K562 (cell line): ENCODE results near the gene ATP5PD. TPM values are rescaled to one million over a fixed set of nuclear protein-coding genes. Genes with fewer than 3 reads are reported as not detected.
A peak's percentile ranks its signal among the peaks of the same experiment; 100 is the strongest.
"Not testable (repeated sequence)": the region's sequence is repeated elsewhere in the genome, so short reads cannot be mapped to it uniquely, and the experiment has no call there.

ENCODE experiments used
- ATAC-seq: fragments of 200-7000 bp; cut with Tn5 transposase; 3 replicates; pipeline ENCODE4 v1.9.1; 2020; ENCODE audit warnings: moderate library complexity
- BruUV-seq: library from RNA; stranded (reverse); fragments of 400-500 nt; replicated peaks from 2 replicates; lab custom pipeline; 2021; lab: Mats Ljungman, UMichigan
- CTCF ChIA-PET: fragments of 300-600 bp; formaldehyde crosslinking; extraction: SDS; loops from one replicate; lab custom pipeline; 2021; ENCODE audit warnings: low intra/inter-chr PET ratio; lab: Yijun Ruan, JAX
- POLR2A ChIA-PET: fragments of 300-600, 350-650 bp; sonication (Branson Sonifier 250); formaldehyde crosslinking; extraction: SDS; loops from one replicate; lab custom pipeline; 2021; ENCODE audit warnings: antibody characterized with exemption, inconsistent platforms; lab: Yijun Ruan, JAX
- DNase-seq, 4 experiments: peaks; one replicate each; pipeline versions ENCODE4 v3.0.0 to v3.0.0-alpha.2; 2011 to 2018; ENCODE audit warnings: low spot score in 3 of 4, mixed read lengths in 3 of 4; ENCODE audit errors: extremely low read depth in 1 of 4
- FAIRE-seq: peaks from 2 replicates; lab custom pipeline; 2011; peaks lifted over from hg19 to GRCh38; lab: Jason Lieb, UNC
- H2AFZ ChIP-seq: 2 replicates; pipeline ENCODE4 v1.6.0; 2011; ENCODE audit warnings: low read depth, low read length, control low read depth, inconsistent platforms
- H3K27ac ChIP-seq: fragments of 200-600 bp; 3 replicates; pipeline ENCODE4 v1.8.0; 2011; ENCODE audit warnings: low read depth, mild to moderate bottlenecking, control low read depth, inconsistent platforms, low read length, moderate library complexity, mixed read lengths; ENCODE audit errors: extremely low read depth
- H3K27me3 ChIP-seq, 2 experiments: fragments of 300-600 bp in 1 of 2; 2 replicates in 1 of 2; 3 replicates in 1 of 2; pipeline versions ENCODE4 v1.6.0 to v1.8.0; 2011; ENCODE audit warnings: inconsistent platforms in 2 of 2, low read length in 2 of 2, mild to moderate bottlenecking in 1 of 2, mixed read lengths in 1 of 2, moderate library complexity in 1 of 2; ENCODE audit not compliant: control insufficient read depth in 2 of 2, insufficient read depth in 2 of 2
- H3K36me3 ChIP-seq: fragments of 300-600 bp; 3 replicates; pipeline ENCODE4 v1.8.0; 2011; ENCODE audit warnings: mild to moderate bottlenecking, low read length, inconsistent platforms; ENCODE audit not compliant: control insufficient read depth, insufficient read depth
- H3K4me1 ChIP-seq, 2 experiments: fragments of 200-600 bp in 1 of 2; replicated peaks in 1 of 2; 2 replicates in 1 of 2; 3 replicates in 1 of 2; pipeline versions ENCODE4 v1.5.1 to v1.8.0; 2011; ENCODE audit warnings: inconsistent platforms in 2 of 2, low read length in 2 of 2, mild to moderate bottlenecking in 1 of 2, mixed read lengths in 1 of 2, moderate library complexity in 1 of 2; ENCODE audit not compliant: control insufficient read depth in 2 of 2, insufficient read depth in 2 of 2
- H3K4me2 ChIP-seq: 2 replicates; pipeline ENCODE4 v1.6.1; 2011; ENCODE audit warnings: low read length, control low read depth, inconsistent platforms, mixed read lengths; ENCODE audit not compliant: insufficient read depth
- H3K4me3 ChIP-seq: fragments of 200-600 bp; sonication (generic), shearing (Covaris generic); 2 replicates; pipeline ENCODE4 v1.5.1; 2016; ENCODE audit warnings: control low read depth, inconsistent platforms
- H3K79me2 ChIP-seq: fragments of 200-600 bp; 3 replicates; pipeline ENCODE4 v1.8.0; 2011; ENCODE audit warnings: low read length, inconsistent platforms; ENCODE audit not compliant: control insufficient read depth, insufficient read depth
- H3K9ac ChIP-seq, 2 experiments: 2 replicates each; pipeline versions ENCODE4 v1.6.0 to v1.6.1; 2011; ENCODE audit warnings: low read depth in 2 of 2, low read length in 2 of 2, control low read depth in 1 of 2, inconsistent platforms in 1 of 2, mild to moderate bottlenecking in 1 of 2, mixed read lengths in 1 of 2; ENCODE audit not compliant: insufficient read depth in 1 of 2
- H3K9me1 ChIP-seq: one replicate; pipeline ENCODE4 v1.6.0; 2011; ENCODE audit warnings: inconsistent platforms, mild to moderate bottlenecking, low read length, moderate library complexity; ENCODE audit not compliant: control insufficient read depth, insufficient read depth
- H3K9me3 ChIP-seq: replicated peaks from 2 replicates; pipeline ENCODE4 v1.5.1; 2011; ENCODE audit warnings: low read depth, low read length, inconsistent platforms; ENCODE audit not compliant: control insufficient read depth, insufficient read depth
- H4K20me1 ChIP-seq: replicated peaks from 2 replicates; pipeline ENCODE4 v1.6.1; 2011; ENCODE audit warnings: low read length, inconsistent platforms, mixed read lengths; ENCODE audit not compliant: control insufficient read depth, insufficient read depth
- ZNF407 ChIP-seq: fragments of 450-650 bp; IDR thresholded peaks from 2 replicates; pipeline ENCODE4 v1.6.1; 2016; ENCODE audit warnings: low read depth
- WGBS: fragments of 100-300 bp; shearing (Covaris generic); methylation state at CpG from one replicate; pipeline ENCODE4 v1.1.6; 2016; ENCODE audit warnings: low coverage, mixed read lengths; ENCODE audit not compliant: insufficient coverage; ENCODE audit errors: missing lambda C conversion rate; 5-methylcytosine and 5-hydroxymethylcytosine counted together
- in situ Hi-C: fragments of 300-500 bp; cut with MboI; formaldehyde crosslinking; loops from 4 replicates; pipeline ENCODE4 v1.15.0; 2018; ENCODE audit warnings: inconsistent platforms, mixed read lengths
- intact Hi-C: fragments of 100-400 bp; cut with micrococcal nuclease; formaldehyde crosslinking; loops from 2 replicates; pipeline ENCODE4 v1.14.2; 2022
- polyA plus RNA-seq, 8 experiments: library from polyadenylated mRNA; depleted of rRNA in 4 of 8; stranded (reverse) in 5 of 8; unstranded in 3 of 8; fragments of >200 nt; fragmentation: Nextera tagmentation in 2 of 8; fragmentation: Illumina TruSeq in 1 of 8; extraction: Ambion mirVana in 2 of 8; extraction: Trizol in 1 of 8; gene quantifications; 2 replicates each; pipeline versions ENCODE4 v1.2.1 to v1.2.3, GENCODE V29; 2011 to 2014; ENCODE audit warnings: inconsistent platforms in 1 of 8, missing spikeins in 1 of 8
- total RNA-seq, 7 experiments: library from RNA; depleted of rRNA in 6 of 7; stranded (reverse); fragments of >200 nt in 6 of 7; fragmentation: Illumina TruSeq in 2 of 7; extraction: Trizol in 2 of 7; gene quantifications; 2 replicates each; pipeline versions ENCODE4 v1.2.1 to v1.2.3, GENCODE V29; 2011 to 2021; ENCODE audit warnings: low replicate concordance in 1 of 7

The ATP5PD gene
- total and polyA plus RNA-seq, 9 of the 15 experiments (the other 6 are each of a cell fraction or from before 2014, with no cell fraction given): 271 to 828 (median 432) TPM

- no peak for TF ChIP-seq ZNF407
Measured at GRCh38 chr17:75073618-75074047, 26.9 kb upstream of the ATP5PD start (continued).

DNA sequence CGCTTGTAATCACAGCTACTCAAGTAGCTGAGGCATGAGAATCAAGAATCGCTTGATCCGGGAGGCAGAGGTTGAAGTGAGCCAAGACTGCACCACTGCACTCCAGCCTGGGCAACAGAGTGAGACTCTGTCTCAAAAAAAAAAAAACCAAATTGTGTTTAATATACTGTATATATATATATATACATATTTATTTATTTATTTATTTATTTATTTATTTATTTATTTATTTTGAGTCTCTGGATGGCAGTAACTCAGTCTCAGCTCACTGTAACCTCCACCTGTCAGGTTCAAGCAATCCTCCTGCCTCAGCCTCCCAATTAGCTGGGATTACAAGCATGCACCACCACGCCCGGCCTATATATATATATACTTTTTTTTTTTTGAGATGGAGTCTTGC lies 26.1 kb upstream of the ATP5PD start:
- FAIRE-seq, H3K27me3 ChIP-seq, H3K9ac ChIP-seq, ATAC-seq, H4K20me1 ChIP-seq, CTCF ChIA-PET, in situ Hi-C loops, DNase-seq, H3K4me3 ChIP-seq, H3K79me2 ChIP-seq, BruUV-seq, H2AFZ ChIP-seq, H3K9me3 ChIP-seq, H3K9me1 ChIP-seq, H3K36me3 ChIP-seq, H3K4me2 ChIP-seq: not testable (repeated sequence)
- peaks cover 30 to 43% of the 10 kb centered on the region in 2 experiments for H3K4me1 ChIP-seq
- peak overlapping the region; percentile 92; the same call in 1 of the 3 replicates for H3K27ac ChIP-seq
- POLR2A ChIA-PET: interaction anchor here (0.8 to 3.1 kb wide), 8 partner anchors 9 to 38 kb away, joined by 3 to 12 read pairs (median 3); partner anchors contain the start of gene SLC16A5
- WGBS: 93% methylated on average over 5 of the region's 5 CpGs
- intact Hi-C loops: loop anchor here (5.0 kb wide), 1 partner anchor 34 kb away; the partner anchor contains the start of gene ARMC7
